HG02759 (cell line): ENCODE measurements around the gene CNIH2.
"Not testable (repeated sequence)": the region's sequence is repeated elsewhere in the genome, so short reads cannot be mapped to it uniquely, and the experiment has no call there.

Experiments used
- ATAC-seq: cut with Tn5 transposase; IDR thresholded peaks from one replicate; pipeline ENCODE4 v1.9.1; 2021; ENCODE audit warnings: mild to moderate bottlenecking, moderate library complexity; ENCODE audit not compliant: unreplicated experiment

The CNIH2 gene

DNA sequence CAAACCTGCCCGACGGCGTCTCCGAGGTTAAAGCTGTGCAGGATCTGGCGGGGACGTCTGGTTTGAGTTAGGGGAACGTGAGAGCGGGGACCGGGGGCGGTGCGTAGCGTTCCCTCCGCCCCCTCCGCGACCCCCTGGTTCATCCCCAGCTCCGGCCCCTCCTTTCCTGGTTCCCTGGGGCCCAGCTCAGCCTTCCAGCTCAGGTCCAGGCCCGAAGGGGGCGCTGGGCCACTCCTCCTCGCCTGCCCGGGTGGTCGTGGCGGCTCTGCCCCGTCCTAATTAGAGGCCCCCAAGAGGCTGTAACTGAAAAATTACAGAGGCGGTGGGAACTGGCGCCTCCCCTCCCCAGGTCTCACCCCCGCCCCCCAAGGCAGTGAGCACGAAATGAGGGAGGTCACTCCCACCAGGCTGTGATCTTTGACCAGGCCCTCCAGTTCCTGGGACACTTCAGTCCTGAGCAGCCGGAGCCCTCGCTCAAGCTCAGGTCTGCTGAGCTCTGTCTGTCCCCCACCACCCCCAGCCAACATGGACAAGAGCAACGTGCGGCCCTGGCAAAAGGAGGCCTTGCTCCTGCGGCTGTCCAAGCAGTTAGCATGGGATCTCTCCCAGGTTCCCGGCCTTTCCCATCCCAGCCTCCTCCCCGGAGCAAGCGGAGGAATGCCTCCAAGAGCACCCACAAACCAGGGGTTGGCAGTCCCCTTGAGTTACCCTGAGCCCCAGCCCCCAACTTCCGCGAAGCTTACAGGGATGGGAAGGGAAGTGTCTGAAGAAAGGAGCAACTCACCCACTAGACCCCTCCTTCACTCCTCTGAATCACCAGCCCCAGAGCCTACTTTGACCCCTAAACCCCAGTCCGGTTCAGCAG is 35.6 kb downstream of the CNIH2 start:
- no peak for ATAC-seq

DNA sequence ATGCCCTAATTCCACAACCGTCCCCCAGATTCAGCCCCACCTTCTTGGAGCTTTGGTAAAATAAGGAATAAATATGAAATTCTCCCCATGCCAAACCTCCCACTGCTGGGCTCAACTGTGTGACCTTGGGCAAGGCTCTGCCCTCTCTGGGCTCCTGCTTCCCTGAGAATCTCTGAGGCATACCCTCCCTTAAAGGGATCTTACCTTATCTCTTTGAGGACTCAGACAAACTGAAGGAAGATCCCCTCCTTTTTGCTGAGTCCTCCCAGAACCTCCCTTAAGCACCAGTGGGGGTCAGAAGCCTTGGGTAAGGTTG is 36.2 kb downstream of the CNIH2 start:
- no peak for ATAC-seq

DNA sequence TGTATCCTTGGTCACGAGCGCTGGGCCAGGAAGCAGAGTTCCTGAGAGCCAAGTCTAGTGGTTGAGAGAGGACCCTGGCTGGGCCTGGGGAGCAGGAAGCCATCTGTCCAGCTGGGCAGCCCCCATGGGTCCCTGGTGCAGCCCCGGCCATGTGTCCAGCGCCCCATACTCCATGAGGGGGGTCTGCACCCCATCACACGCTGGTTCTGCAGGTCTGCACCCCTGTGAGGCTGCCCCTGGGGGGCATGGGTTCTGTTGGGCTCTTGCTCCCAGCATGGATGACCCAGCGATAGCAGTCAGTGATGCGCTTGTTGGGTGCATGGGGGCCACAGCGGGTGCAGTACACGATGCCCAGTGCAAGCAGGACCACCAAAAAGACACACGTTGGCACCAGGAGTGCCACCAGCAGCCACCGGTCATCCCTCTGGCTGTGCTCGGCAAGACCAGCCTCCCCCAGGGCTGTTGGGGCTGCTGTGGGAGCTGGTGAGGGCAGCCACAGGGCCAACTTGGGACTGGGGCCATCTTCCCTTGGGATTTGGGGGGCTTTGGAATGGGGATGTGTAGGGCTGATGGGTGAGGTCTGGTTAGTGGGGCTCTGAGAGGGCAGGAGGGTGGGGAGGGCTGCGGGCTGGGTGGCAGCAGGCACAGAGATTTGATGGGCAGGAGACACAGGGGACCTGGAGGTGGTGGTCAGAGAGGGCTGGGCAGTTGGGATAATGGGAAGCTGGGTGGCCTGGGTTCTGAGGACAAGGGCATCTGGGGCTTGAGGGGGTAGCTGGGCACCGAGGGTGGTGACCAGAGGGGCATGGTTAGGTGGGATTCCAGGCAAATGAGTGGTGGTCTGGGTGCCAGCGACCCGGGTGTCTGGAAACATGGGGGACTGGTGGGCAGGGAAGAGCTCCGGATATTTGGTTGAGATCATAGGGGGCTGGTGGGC is 36.9 kb downstream of the CNIH2 start:
- ATAC-seq: no peak

DNA sequence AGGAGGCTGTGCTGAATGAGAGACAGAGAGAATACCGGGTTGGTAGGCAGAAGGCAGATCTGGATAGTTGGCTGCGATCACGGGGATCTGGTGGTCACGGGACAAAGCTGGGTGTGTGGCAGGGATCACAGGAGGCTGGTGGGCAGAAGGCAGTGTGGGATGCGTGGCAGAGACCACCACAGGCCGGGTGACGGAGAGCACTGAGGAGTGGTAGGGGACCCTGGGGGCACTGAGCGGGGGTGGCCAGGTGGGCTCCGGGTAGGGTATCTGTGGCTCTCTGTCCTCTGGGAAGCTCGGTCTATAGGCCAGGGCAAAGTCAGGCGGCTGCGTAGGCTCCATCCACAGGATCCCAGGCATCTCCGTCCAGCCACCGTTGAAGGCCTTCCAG is 37.5 kb downstream of the CNIH2 start:
- ATAC-seq: no peak

DNA sequence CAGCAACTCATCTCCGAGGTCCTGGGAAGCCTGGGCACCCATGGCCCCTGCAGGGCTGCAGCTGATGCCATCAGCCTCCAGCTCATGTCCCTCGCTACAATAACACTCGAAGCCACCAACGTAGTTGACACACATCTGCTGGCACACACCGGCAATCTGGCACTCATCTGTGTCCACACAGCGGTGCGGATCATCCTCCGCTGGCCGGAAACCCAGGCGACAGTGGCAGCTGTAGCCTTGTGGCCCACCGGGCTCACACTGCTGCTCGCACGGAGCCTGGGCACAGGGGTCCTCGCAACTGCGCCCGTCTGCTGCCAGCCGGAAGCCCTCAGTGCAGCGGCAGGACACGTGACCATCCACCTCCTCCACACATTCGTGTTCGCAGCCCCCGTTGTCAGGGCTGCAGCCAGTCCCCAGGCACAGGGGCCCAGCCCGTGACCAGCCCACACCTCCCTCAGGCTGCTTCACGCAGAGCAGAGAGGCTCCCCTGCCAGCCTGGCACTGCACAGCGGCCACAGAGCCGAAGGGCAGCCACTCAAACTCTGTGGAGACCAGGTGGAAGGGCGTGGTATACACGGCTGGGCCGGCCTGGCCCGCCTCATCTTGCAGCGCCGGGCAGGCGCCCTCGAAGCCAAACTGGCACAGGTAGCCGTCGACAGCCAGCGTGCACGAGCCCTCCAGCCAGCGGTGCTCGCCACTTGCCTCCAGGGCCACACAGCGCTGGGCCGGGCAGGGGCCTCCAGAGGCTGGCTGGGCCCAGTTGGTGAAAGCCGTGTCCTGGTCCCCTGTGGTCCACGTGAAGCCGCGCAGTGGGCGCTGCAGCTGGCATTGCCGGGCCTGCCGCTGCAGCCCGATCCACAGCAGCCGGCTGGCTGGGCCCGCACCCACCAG is 38.2 kb downstream of the CNIH2 start:
- ATAC-seq: no peak

DNA sequence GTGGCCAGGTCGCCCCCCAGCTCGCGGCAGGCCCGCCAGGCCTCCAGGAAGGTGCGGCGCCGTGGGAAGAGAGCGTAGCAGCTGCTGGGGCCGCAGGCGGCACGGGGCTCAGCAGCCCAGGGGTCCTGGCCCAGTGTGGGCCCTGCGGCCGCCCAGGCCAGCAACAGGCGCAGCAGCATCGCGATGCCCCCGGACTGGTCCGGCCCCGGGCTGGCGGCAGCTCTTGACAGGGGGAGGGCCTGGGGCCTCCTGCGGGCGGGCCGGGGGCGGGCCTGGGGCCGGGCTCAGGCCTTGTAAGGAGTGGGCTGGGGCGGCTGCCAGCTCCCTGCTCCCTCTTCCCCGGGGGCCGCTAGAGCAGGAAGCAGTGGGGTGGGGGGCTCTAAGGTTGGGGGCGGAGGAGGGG is 38.9 kb downstream of the CNIH2 start, which contains the start of gene CD248:
CD248 (minus strand) TSS at position 196 of the 403 bp plus-strand sequence; CDS start at position 179, 17 bp downstream.
- ATAC-seq: no peak

DNA sequence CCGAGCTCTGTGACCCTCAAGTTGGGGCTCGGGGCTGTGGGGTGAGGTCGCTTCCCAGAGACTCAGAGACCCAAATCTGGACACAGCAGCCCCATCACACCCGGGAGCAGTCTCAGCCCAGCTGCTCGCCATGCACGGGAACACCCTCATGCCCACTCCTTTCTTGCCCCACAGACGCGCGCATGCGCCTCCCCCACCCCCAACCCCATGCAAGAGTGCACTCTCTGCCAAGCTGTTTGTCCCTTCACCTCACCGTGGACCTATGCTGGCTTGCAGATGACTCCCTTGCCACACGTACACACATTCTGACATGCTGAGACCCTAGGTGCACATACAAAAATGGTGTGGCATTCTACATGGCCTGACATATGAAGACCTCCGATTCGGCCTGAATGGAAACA is 39.3 kb downstream of the CNIH2 start:
- ATAC-seq: no peak

DNA sequence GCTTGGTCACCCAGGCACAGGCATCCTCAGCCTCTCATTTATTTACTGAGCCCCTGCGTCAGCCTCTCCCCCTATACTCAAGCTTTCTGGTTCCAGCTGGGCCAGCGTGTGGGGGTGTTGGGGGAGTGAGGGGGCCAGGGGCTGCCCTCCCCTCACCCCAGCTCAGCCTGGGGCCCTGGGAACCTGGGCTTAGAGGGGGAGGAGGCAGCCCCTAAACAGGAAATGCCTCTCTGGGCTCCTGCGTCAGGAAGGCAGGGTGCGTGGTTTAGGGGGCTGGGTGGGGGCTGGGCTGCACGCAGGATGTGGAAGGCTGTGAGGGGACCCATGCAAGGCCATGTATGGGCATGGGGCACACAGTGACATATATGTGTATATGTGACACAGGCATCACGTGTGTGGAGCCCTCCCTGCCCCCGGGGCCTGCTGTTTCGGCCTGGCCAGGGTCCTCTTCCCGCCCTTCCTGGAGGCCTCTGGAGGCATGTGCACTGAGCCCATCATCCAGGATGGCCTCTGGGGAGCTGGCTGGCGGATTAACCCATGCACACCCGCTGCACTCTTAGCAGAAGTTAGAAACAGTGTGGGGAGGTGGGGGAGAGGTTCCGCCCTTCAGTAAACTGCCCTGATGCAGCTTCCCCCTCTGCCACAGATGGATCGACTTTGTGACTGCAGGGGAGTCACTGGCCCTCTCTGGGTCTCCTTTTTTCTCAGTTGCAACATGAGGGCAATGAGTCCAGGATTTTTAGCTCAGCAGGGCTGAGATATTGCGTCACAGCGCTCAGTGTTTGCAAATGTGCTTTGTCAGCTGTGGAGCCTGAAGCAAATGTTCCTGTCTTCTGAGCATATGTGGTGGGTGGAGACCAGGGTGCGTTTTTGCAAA is 40.0 kb downstream of the CNIH2 start:
- ATAC-seq: no peak

DNA sequence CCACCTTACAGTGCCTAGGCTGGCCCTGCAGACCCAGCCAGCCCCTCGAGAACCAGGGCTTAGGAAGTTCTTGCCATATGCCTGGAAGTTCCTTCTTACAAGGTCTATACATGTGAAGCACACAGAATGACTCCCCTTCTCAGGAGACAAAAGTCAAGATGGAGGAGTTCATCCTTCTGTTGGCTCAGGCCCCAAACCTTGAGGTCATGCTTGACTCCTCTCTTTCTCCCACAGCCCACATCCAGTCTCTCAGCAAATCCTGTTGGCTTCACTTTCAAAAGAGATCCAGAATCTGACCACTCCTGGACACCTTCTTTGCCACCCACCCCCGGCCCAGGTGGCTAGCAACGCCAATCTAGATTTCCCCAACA is 40.6 kb downstream of the CNIH2 start:
- no peak for ATAC-seq

DNA sequence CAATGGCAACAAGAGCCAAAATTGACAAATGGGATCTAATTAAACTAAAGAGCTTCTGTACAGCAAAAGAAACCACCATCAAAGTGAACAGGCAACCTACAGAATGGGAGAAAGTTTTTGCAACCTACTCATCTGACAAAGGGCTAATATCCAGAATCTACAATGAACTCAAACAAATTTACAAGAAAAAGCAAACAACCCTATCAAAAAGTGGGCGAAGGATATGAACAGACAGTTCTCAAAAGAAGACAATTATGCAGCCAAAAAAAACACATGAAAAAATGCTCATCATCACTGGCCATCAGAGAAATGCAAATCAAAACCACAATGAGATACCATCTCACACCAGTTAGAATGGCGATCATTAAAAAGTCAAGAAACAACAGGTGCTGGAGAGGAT is 42.3 kb downstream of the CNIH2 start:
- ATAC-seq: not testable (repeated sequence)

DNA sequence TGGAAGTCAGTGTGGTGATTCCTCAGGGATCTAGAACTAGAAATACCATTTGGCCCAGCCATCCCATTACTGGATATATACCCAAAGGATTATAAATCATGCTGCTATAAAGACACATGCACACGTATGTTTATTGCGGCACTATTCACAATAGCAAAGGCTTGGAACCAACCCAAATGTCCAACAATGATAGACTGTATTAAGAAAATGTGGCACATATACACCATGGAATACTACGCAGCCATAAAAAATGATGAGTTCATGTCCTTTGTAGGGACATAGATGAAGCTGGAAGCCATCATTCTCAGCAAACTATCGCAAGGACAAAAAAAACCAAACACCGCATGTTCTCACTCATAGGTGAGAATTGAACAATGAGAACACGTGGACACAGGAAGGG is 42.8 kb downstream of the CNIH2 start:
- ATAC-seq: not testable (repeated sequence)

DNA sequence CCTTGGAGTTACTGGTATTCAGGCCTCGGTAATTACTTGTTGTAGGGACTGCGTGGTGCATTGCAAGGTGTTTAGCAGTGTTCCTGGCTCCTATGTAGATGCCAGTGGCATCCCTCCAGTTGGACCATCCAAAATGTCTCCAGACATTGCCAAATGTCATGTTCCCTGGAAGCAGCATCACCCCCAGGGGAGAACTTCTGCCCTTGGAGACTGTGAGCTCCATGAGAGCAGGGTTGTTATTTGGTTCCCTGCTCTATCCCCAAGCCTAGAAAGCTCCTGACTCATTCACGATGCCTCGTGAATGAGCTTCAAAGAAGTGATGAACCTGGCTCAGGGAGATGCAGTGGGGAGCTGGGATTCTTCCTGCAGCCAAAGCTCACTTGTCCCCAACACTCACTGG is 43.6 kb downstream of the CNIH2 start:
- ATAC-seq: no peak

DNA sequence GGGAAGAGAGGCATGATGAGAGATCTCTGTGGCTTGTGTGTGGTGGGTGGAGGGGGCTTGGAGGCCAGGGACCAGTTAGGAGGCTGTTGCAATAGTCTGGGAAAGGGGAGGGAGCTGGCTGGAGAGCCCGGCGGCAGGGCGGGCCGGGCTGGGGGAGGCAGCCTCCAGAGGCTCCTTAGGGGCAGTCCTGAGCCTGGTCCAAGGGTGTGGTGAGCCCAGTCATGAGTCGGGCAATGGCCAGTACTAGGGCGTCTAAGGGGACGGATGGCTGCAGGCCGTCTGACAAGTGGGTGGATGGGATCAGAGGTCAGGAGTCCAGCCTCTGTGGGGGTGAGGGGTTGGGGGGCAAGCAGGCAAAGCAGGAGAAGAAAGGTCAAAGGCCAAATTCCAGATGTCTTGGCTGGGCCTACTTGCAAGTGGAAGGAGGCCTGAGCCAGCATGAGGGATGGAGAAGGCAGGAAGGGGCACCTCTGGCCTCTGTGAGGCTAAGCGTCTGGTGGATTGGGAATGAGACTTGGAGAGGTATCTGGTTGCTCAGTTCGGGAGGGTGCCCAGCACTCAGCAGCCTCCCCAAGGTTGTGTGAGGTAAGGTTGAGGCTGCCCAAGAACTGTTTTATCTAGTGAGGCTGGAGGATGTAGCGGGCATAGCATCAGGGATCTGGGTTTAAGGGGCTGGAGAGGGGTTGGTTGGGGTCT is 44.9 kb downstream of the CNIH2 start:
- ATAC-seq: no peak

DNA sequence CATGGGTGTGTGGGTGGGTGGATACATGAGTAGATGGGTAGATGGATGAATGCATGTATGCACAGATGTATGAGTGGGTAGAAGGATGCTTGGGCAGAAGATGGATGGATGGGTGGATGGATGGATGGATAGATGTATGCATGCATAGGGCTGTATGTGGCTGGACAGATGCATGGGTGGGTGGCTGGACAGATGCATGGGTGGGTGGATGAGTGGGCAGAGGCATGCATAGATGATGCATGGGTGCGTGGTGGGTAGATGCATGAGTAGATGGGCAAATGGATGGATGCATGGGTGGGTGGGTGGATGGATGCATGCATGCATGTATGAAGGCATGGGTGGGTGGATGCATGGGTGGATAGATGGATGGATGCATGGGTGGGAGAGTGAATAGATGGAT is 45.7 kb downstream of the CNIH2 start:
- no peak for ATAC-seq

DNA sequence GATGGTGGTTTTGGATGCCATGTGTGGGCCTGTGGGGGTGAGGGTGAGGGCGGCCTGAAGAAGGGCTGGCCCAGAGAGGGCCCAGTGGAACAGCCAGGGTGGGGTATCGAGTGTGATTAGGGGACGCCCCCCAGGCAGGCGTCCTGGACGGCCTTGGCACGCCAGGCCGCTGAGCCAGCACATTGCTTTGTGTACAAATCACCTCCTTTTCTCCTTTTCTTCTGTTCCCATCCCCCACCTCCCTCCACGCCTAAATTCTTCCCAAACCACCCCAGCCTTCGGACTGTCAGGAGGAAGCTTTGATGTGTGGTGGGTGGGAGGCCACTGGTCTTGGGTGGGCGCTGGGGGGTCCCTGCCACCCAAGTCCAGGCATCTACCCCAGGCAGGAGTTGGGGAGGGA is 46.7 kb downstream of the CNIH2 start:
- no peak for ATAC-seq

DNA sequence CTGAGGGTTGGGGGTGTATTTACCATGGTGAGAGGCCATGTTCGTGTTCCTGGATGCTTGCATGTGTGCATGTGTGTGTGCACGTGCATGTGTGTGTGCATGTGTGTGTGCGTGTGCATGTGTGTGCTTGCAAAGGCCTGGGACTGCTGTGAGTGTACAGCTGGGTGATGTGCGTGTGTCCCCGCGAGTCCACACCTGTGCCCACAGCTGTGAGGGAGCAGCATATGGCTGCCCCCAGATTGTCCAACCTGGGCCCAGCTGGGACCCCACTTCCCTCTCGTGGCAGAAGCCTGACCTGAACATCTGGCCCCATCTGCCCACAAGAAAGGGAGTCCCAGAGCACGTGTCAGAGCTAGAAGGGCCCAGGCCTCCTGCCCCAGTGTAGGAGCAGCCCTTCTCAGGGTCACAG is 47.3 kb downstream of the CNIH2 start:
- ATAC-seq: no peak

DNA sequence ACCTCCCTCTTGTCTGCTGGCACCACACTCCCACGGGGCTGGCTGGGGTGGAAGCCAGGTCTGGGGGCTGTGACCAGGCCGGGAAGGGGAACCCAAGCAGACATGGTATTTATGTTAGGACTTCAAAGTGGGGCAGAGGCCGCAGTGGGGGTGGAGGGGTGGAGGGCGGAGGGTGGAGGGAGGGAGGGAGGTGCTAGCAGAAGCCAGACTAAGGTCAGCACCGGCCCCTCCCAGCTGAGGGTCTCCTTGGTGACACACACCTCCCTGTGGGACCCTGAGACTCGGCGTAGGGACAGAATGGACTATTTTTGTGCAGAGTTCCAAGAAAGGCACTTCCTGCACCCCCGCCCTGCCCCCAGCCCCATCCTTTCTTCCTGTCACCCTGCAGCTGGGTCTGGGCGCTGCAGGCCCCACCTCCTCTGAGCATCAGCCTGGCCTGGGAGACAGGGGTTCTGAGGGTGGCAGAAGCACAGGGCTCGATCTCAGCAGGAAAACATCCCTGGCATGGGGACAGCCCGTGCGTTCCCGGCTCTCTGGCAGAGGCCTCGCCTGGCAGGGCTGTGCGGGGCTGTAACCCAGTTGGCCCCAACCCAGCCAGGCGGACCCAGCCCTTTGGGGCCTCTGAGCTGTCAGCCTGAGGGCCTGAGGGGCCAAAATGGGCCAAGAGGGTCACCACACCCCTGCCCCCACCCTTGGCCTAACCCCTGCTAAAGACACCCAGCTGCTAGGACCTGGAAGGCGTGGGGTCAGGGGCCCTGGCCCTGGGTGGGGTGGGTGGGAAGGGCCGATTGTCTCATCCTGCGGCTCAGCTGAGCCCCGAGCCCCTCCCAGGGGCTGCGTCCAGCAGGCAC is 48.5 kb downstream of the CNIH2 start:
- no peak for ATAC-seq

DNA sequence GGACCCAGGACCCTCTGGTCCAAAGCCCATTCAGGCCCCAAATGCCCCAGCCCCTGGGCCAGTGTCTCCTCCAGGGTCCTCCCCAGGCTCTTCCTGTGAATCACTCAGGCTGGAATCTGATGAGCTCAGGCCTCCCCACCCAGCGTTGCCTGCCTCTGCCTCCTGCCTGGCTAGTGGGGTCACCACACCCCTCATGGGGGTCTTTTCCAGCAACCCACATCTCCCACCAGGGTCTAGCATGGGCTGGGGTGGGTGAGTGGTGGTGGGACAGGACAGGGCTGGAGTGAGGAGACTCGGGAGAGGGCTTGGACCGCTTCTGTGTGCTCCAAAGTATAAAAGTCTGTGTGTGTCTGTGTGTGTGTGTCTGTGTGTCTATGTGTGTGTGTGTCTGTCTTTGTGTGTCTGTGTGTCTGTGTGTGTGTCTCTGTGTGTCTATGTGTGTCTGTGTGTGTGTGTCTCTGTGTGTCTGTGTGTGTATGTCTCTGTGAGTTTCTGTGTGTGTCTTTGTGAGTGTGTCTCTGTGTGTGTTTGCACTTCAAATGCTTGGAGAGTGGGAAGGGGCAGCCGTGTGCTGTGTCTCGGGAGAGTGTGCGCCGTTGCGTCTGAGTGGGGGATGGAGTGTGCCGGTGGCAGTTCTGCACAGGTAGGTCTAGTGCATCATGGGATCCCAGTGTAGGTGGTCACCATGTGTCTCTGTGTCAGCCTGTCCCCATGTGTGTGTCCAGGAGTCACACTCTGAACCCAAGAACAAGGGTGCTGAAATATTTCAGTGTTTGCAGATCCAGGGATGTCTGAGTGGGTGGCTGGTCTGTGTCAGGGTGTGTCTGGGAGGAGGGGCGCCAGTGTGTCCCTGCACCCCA is 49.4 kb downstream of the CNIH2 start:
- ATAC-seq: no peak
